GM12878 (cell line): ENCODE measurements around the gene CYB5D1. TPM values are rescaled to one million over a fixed set of nuclear protein-coding genes. Genes with fewer than 3 reads are reported as not detected.
A peak's percentile ranks its signal among the peaks of the same experiment; 100 is the strongest.

Experiments
- ATAC-seq: fragments of 200-7000 bp; cut with Tn5 transposase; 3 replicates; pipeline ENCODE4 v1.9.1; 2020; ENCODE audit warnings: mild to moderate bottlenecking, moderate library complexity
- BruUV-seq: library from RNA; stranded (reverse); fragments of 400-500 nt; replicated peaks from 2 replicates; lab custom pipeline; 2021; lab: Mats Ljungman, UMichigan
- CTCF ChIA-PET: fragments of 300-600 bp; sonication (Branson Sonifier 250); formaldehyde crosslinking; extraction: SDS; loops from one replicate; lab custom pipeline; 2021; ENCODE audit warnings: inconsistent platforms; lab: Yijun Ruan, JAX
- POLR2A ChIA-PET: fragments of 350-600 bp; formaldehyde crosslinking; extraction: SDS; loops from one replicate; lab custom pipeline; 2021; ENCODE audit warnings: inconsistent platforms; lab: Charles Lee
- RAD21 ChIA-PET: fragments of 300-600 bp; sonication (Branson Sonifier 250); formaldehyde crosslinking; loops from one replicate; lab custom pipeline; 2023; ENCODE audit warnings: antibody characterized with exemption; ENCODE audit not compliant: unreplicated experiment; lab: Charles Lee
- SMC1A ChIA-PET: fragments of 300-600 bp; sonication (Branson Sonifier 250); formaldehyde crosslinking; loops from one replicate; lab custom pipeline; 2023; ENCODE audit not compliant: unreplicated experiment, uncharacterized antibody; lab: Charles Lee
- DNase-seq: peaks from one replicate; pipeline ENCODE4 v3.0.0-alpha.2; 2011; ENCODE audit warnings: low read depth, low spot score
- FAIRE-seq: peaks from 3 replicates; lab custom pipeline; 2011; peaks lifted over from hg19 to GRCh38; lab: Jason Lieb, UNC
- H2AFZ ChIP-seq: 2 replicates; pipeline ENCODE4 v1.6.0; 2011; ENCODE audit warnings: low read depth, low read length, control low read depth; ENCODE audit not compliant: control insufficient read depth
- H3K27ac ChIP-seq: 2 replicates; pipeline ENCODE4 v1.5.1; 2011; ENCODE audit warnings: control low read depth; ENCODE audit not compliant: control insufficient read depth, insufficient read depth
- H3K27me3 ChIP-seq, 2 experiments: replicated peaks in 1 of 2; 2 replicates each; pipeline versions ENCODE4 v1.6.0 to v1.6.1; 2011; ENCODE audit warnings: low read length in 1 of 2; ENCODE audit not compliant: control insufficient read depth in 2 of 2, insufficient read depth in 2 of 2
- H3K36me3 ChIP-seq, 2 experiments: 2 replicates each; pipeline ENCODE4 v1.5.1; 2011; ENCODE audit warnings: low read length in 1 of 2; ENCODE audit not compliant: control insufficient read depth in 2 of 2, insufficient read depth in 2 of 2
- H3K4me1 ChIP-seq: 2 replicates; pipeline ENCODE4 v1.6.1; 2011; ENCODE audit warnings: mild to moderate bottlenecking, low read length, moderate library complexity, mixed read lengths; ENCODE audit not compliant: control insufficient read depth, insufficient read depth
- H3K4me2 ChIP-seq: 2 replicates; pipeline ENCODE4 v1.6.0; 2011; ENCODE audit warnings: control low read depth; ENCODE audit not compliant: control insufficient read depth, insufficient read depth
- H3K4me3 ChIP-seq: fragments of 200-600 bp; sonication (generic); 2 replicates; pipeline ENCODE4 v1.5.1; 2016
- H3K79me2 ChIP-seq: 2 replicates; pipeline ENCODE4 v1.6.0; 2011; ENCODE audit warnings: low read length; ENCODE audit not compliant: control insufficient read depth, insufficient read depth
- H3K9ac ChIP-seq: 2 replicates; pipeline ENCODE4 v1.8.0; 2011; ENCODE audit warnings: low read length, control low read depth, mixed read lengths; ENCODE audit not compliant: control insufficient read depth, insufficient read depth
- H3K9me3 ChIP-seq: replicated peaks from 3 replicates; pipeline ENCODE4 v1.5.1; 2011; ENCODE audit warnings: mild to moderate bottlenecking, low read length; ENCODE audit not compliant: control insufficient read depth, insufficient read depth
- H4K20me1 ChIP-seq: 2 replicates; pipeline ENCODE4 v1.6.0; 2011; ENCODE audit not compliant: control insufficient read depth, insufficient read depth
- CEBPZ ChIP-seq: fragments of 150-350 bp; IDR thresholded peaks from 2 replicates; pipeline ENCODE4 v1.6.1; 2016; ENCODE audit warnings: low read depth, low read length
- CHD4 ChIP-seq: fragments of 200-600 bp; sonication (generic); IDR thresholded peaks from 2 replicates; pipeline ENCODE4 v1.6.1; 2016; ENCODE audit warnings: mild to moderate bottlenecking
- CREM ChIP-seq: IDR thresholded peaks from 2 replicates; pipeline ENCODE4 v1.6.1; 2014; ENCODE audit warnings: antibody characterized with exemption, low read depth
- FOXK2 ChIP-seq: fragments of 450-650 bp; IDR thresholded peaks from 2 replicates; pipeline ENCODE4 v1.6.1; 2017; ENCODE audit warnings: mild to moderate bottlenecking, moderate library complexity
- GATAD2B ChIP-seq: fragments of 450-650 bp; conservative IDR thresholded peaks from 2 replicates; pipeline ENCODE4 v1.6.1; 2017; ENCODE audit warnings: low read depth, mild to moderate bottlenecking, moderate library complexity
- HCFC1 ChIP-seq: fragments of 150-350 bp; IDR thresholded peaks from 2 replicates; pipeline ENCODE4 v1.6.1; 2014; ENCODE audit warnings: low read length
- HDGF ChIP-seq: fragments of 450-650 bp; IDR thresholded peaks from 2 replicates; pipeline ENCODE4 v1.6.1; 2016; ENCODE audit warnings: antibody characterized with exemption
- MXI1 ChIP-seq: fragments of 150-350 bp; IDR thresholded peaks from 2 replicates; pipeline ENCODE4 v1.6.1; 2011; ENCODE audit warnings: low read depth, mild to moderate bottlenecking, inconsistent platforms, low read length, improper control_type of control experiment
- MYB ChIP-seq: fragments of 150-350 bp; IDR thresholded peaks from 2 replicates; pipeline ENCODE4 v1.6.1; 2014; ENCODE audit warnings: mild to moderate bottlenecking, low read depth, low read length, borderline replicate concordance
- POLR2AphosphoS5 ChIP-seq: IDR thresholded peaks from 2 replicates; pipeline ENCODE4 v1.6.1; 2011; ENCODE audit warnings: mild to moderate bottlenecking, low read length, inconsistent platforms
- RELA ChIP-seq: fragments of 450-650 bp; IDR thresholded peaks from 2 replicates; pipeline ENCODE4 v1.8.0; 2014; ENCODE audit warnings: borderline replicate concordance; ENCODE audit not compliant: partially characterized antibody
- REST ChIP-seq: IDR thresholded peaks from 2 replicates; pipeline ENCODE4 v1.6.1; 2012; ENCODE audit warnings: mild to moderate bottlenecking, low read depth, low read length
- RFX5 ChIP-seq: IDR thresholded peaks from 2 replicates; pipeline ENCODE4 v1.6.1; 2011; ENCODE audit warnings: low read depth, low read length, improper control_type of control experiment
- SMAD5 ChIP-seq: IDR thresholded peaks from 2 replicates; pipeline ENCODE4 v1.6.1; 2016; ENCODE audit warnings: antibody characterized with exemption, low read depth
- SUZ12 ChIP-seq: fragments of 200-600 bp; sonication (generic); IDR thresholded peaks from one replicate; pipeline ENCODE4 v1.6.1; 2018; ENCODE audit warnings: antibody characterized with exemption, mild to moderate bottlenecking; ENCODE audit not compliant: unreplicated experiment
- ZBED1 ChIP-seq: IDR thresholded peaks from 2 replicates; pipeline ENCODE4 v1.6.1; 2016; ENCODE audit warnings: borderline replicate concordance
- ZNF207 ChIP-seq: fragments of 450-650 bp; IDR thresholded peaks from 2 replicates; pipeline ENCODE4 v1.6.1; 2014; ENCODE audit warnings: antibody characterized with exemption, mild to moderate bottlenecking, borderline replicate concordance
- WGBS: methylation state at CpG from one replicate; pipeline ENCODE4 v1.1.6; 2016; ENCODE audit warnings: low lambda C conversion rate; ENCODE audit not compliant: insufficient replicate concordance, insufficient coverage; ENCODE audit errors: missing lambda C conversion rate; 5-methylcytosine and 5-hydroxymethylcytosine counted together
- in situ Hi-C: fragments of 300-500 bp; cut with MboI; formaldehyde crosslinking; loops from 9 replicates; pipeline ENCODE4 v1.14.3; 2018; ENCODE audit warnings: mixed read lengths
- intact Hi-C: fragments of 100-400 bp; cut with micrococcal nuclease; formaldehyde crosslinking; loops from one replicate; pipeline ENCODE4 v1.14.2; 2022; ENCODE audit not compliant: unreplicated experiment
- polyA plus RNA-seq, 11 experiments: library from polyadenylated mRNA; depleted of rRNA in 4 of 11; unstranded in 6 of 11; stranded (reverse) in 5 of 11; fragments of >200 nt; fragmentation: Nextera tagmentation in 4 of 11; fragmentation: Illumina TruSeq in 1 of 11; extraction: Ambion mirVana in 4 of 11; extraction: Trizol in 1 of 11; gene quantifications; 1 replicate in 1 of 11; 2 replicates in 10 of 11; pipeline versions ENCODE4 v1.2.1 to v1.2.3, GENCODE V29; 2011 to 2016; ENCODE audit warnings: inconsistent platforms in 2 of 11, missing spikeins in 2 of 11, low read depth in 1 of 11
- total RNA-seq, 4 experiments: library from RNA; depleted of rRNA in 3 of 4; stranded (reverse); fragments of >200 nt in 3 of 4; fragmentation: Illumina TruSeq in 1 of 4; extraction: Trizol in 1 of 4; gene quantifications; 2 replicates each; pipeline versions ENCODE4 v1.2.1 to v1.2.3, GENCODE V29; 2013 to 2021

Gene CYB5D1
- total and polyA plus RNA-seq, 10 of the 15 experiments (the other 5 are each of a cell fraction or from before 2014, with no cell fraction given), result 1.6 to 8.7 (median 6.4) TPM

DNA sequence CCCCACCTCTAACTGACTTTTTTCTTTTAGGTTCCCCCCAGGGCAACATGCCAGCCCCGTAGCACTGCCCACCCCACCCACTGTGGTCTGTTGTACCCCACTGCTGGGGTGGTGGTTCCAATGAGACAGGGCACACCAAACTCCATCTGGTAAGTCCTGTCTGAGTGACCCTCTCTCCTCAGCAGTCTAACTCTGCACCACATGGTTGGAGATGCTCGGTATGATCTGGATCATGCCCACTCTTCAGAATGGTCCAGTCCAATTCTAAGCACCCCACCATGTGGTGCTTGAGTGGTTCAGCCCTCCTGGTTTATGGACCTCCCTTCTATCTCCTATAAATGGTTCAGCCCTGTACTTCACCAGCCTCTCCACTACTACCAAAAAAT lies 17.9 kb upstream of the CYB5D1 start (continued):
- TF ChIP-seq REST (no peak), MXI1 (no peak), FOXK2 (peak; percentile 93), RFX5 (no peak)

DNA sequence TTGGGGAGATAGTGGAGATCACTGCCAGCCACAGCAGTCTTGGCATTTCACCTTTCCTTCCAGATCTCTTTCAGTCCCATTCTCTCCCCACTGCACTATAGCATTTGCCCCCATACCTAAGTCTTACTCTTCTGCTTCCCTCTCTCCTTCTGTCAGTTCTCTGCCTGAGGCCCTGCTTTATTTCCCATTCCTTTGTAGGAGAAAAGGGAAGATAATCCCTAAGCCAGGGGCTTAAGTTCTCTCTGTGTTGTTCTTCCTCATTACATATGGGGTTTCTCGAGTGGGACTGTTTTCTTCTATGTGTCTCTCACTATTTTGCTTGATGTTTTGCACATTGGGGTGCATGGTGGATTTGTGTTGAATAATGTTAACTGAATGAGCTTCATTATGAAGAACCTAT lies 17.4 kb upstream of the CYB5D1 start:
- Histone ChIP-seq H3K27me3 (no peaks in the 10 kb centered on the region), H3K27ac (no peak overlapping the region), H2AFZ (no peak overlapping the region), H3K79me2 (peaks cover 66% of the 10 kb centered on the region), H3K36me3 (peaks cover 0 to 5% of the 10 kb centered on the region in 2 experiments; a peak in 2 of 4 replicates), H3K9me3 (no peaks in the 10 kb centered on the region), H4K20me1 (no peaks in the 10 kb centered on the region; the same call in none of the 2 replicates), H3K9ac (no peak overlapping the region), H3K4me1 (peaks cover 38% of the 10 kb centered on the region), H3K4me3 (peak overlapping the region; percentile 92; the same call in 1 of the 2 replicates), H3K4me2 (peak overlapping the region; percentile 100)
- no peak for FAIRE-seq
- ChIA-PET SMC1A (interaction anchor here (0.9 to 1.5 kb wide), 5 partner anchors 11 to 216 kb away, joined by 3 read pairs; partner anchors contain the start of genes CYB5D1 and NAA38), POLR2A (interaction anchor here (0.5 to 1.0 kb wide), 3 partner anchors 17 to 279 kb away, joined by 3 to 5 read pairs (median 3); partner anchors contain the start of gene NAA38), RAD21 (interaction anchor here (1.3 to 2.1 kb wide), 3 partner anchors 10 to 97 kb away, joined by 4 to 8 read pairs (median 6); partner anchors contain the start of gene NAA38), CTCF (interaction anchor here (0.7 to 2.3 kb wide), 9 partner anchors 10 to 229 kb away, joined by 3 to 9 read pairs (median 3); partner anchors contain the start of gene NAA38)
- DNase-seq, result no peak
- no peak for ATAC-seq
- intact Hi-C loops, result no loop called here
- no TSS peak for BruUV-seq
- in situ Hi-C loops, result no loop called here
- WGBS, result 36% methylated on average over 1 of the region's 1 CpG
- TF ChIP-seq GATAD2B, result no peak
- TF ChIP-seq SUZ12, result no peak
- no peak for TF ChIP-seq SMAD5
- TF ChIP-seq ZNF207, result no peak
- TF ChIP-seq HCFC1, result no peak
- TF ChIP-seq MYB, result no peak
- TF ChIP-seq POLR2AphosphoS5, result no peak
- no peak for TF ChIP-seq CREM
- TF ChIP-seq FOXK2, result no peak
- TF ChIP-seq HDGF, result no peak
- TF ChIP-seq CHD4, result no peak
- TF ChIP-seq RELA, result no peak
- TF ChIP-seq CEBPZ, result no peak
- no peak for TF ChIP-seq ZBED1
